ENCODE measurements around the gene DMPK.

The DMPK gene

DNA sequence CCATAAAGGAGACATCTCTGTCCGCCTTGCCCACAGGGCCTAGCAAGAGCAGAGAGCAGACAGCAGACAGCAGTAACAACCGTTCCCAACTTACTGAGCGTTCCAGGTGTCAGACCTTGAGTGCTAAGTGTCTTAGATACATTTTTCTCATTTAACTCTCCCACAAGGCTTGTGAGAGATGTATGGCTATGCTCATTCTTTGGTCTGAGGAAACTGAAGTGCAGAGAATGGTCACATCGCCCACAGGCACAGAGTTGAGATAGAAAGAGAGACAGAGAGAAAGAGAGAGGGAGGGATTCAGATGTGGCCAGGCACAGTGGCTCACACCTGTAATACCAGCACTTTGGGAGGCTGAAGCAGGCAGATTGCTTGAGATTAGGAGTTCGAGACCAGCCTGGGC lies 34.8 kb downstream of the DMPK start:
- Histone ChIP-seq H3K9ac (no peak overlapping the region), H3K4me2 (no peak overlapping the region), H3K36me3 (ENCODE audit: insufficient read depth) (no peaks in the 10 kb centered on the region), H3K27me3 (ENCODE audit: insufficient read depth, low read depth) (peaks cover 19% of the 10 kb centered on the region; the same call in 1 of the 2 replicates), H3K4me1 (ENCODE audit: low read depth, poor library complexity, severe bottlenecking) (no peaks in the 10 kb centered on the region), H3K4me3 (IDR thresholded peaks at IDR 0.05; ENCODE audit: insufficient read depth, low read depth, low read length) (no peak overlapping the region), H3K27ac (no peak overlapping the region), H3K79me2 (ENCODE audit: insufficient read depth, low read depth) (no peaks in the 10 kb centered on the region), H4K20me1 (ENCODE audit: insufficient read depth) (no peaks in the 10 kb centered on the region), H2AFZ (ENCODE audit: low read depth) (no peak overlapping the region)
- TF ChIP-seq, protein P1, sequence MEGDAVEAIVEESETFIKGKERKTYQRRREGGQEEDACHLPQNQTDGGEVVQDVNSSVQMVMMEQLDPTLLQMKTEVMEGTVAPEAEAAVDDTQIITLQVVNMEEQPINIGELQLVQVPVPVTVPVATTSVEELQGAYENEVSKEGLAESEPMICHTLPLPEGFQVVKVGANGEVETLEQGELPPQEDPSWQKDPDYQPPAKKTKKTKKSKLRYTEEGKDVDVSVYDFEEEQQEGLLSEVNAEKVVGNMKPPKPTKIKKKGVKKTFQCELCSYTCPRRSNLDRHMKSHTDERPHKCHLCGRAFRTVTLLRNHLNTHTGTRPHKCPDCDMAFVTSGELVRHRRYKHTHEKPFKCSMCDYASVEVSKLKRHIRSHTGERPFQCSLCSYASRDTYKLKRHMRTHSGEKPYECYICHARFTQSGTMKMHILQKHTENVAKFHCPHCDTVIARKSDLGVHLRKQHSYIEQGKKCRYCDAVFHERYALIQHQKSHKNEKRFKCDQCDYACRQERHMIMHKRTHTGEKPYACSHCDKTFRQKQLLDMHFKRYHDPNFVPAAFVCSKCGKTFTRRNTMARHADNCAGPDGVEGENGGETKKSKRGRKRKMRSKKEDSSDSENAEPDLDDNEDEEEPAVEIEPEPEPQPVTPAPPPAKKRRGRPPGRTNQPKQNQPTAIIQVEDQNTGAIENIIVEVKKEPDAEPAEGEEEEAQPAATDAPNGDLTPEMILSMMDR (conservative IDR thresholded peaks at IDR 0.05; ENCODE audit: low read depth, low read length): no peak

DNA sequence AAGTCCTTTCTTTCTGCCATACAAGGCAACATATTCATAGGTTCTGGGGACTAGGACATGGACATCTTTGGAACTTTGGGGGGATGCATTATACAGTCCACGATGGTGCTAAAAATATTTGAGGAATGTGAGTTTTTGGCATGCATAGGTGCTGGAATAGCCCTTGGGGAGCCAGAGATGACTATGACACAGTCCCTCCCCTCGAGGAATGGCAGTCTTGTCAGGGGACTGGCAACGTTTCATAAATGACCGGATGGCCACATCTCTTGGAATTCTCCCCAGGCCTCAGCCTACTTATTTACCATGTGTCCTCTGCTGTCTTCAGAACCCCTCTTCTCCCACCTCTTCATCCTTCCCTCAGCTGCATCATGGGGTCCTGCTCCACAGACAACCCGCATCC lies 35.4 kb downstream of the DMPK start:
- Histone ChIP-seq H3K4me2 (no peak overlapping the region), H3K9ac (no peak overlapping the region), H3K36me3 (ENCODE audit: insufficient read depth) (no peaks in the 10 kb centered on the region), H3K4me1 (ENCODE audit: low read depth, poor library complexity, severe bottlenecking) (no peaks in the 10 kb centered on the region), H3K79me2 (ENCODE audit: insufficient read depth, low read depth) (no peaks in the 10 kb centered on the region), H3K4me3 (IDR thresholded peaks at IDR 0.05; ENCODE audit: insufficient read depth, low read depth, low read length) (no peak overlapping the region), H4K20me1 (ENCODE audit: insufficient read depth) (no peaks in the 10 kb centered on the region), H3K27me3 (ENCODE audit: insufficient read depth, low read depth) (peaks cover 19% of the 10 kb centered on the region; the same call in 1 of the 2 replicates), H2AFZ (ENCODE audit: low read depth) (no peak overlapping the region), H3K27ac (no peak overlapping the region)
- TF ChIP-seq, protein P1 (conservative IDR thresholded peaks at IDR 0.05; ENCODE audit: low read depth, low read length): no peak

DNA sequence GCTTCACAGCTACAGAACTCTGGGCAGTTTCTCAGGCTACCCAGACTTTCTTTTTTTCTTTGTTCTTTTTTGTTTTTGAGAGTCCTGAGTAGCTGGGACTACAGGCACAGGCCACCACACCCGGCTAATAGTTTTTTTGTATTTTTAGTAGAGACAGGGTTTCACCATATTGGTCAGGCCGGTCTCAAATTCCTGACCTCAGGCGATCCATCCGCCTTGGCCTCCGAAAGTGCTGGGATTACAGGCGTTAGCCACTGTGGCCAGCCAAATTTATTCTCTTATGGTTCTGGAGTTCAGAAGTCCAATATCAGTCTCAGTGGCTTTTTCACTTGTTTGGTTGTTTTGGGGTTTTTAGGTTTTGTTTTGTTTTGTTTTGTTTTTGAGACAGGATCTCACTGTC lies 36.7 kb downstream of the DMPK start:
- no peak overlapping the region for H3K9ac ChIP-seq
- H3K4me1 ChIP-seq (ENCODE audit: low read depth, poor library complexity, severe bottlenecking): no peaks in the 10 kb centered on the region
- H4K20me1 ChIP-seq (ENCODE audit: insufficient read depth): no peaks in the 10 kb centered on the region
- no peaks in the 10 kb centered on the region for H3K79me2 ChIP-seq (ENCODE audit: insufficient read depth, low read depth)
- no peaks in the 10 kb centered on the region for H3K36me3 ChIP-seq (ENCODE audit: insufficient read depth)
- no peak overlapping the region for H3K4me2 ChIP-seq
- no peak overlapping the region for H3K27ac ChIP-seq
- no peak overlapping the region for H2AFZ ChIP-seq (ENCODE audit: low read depth)
- peaks cover 19% of the 10 kb centered on the region; the same call in 1 of the 2 replicates for H3K27me3 ChIP-seq (ENCODE audit: insufficient read depth, low read depth)
- TF ChIP-seq, protein P1 (conservative IDR thresholded peaks at IDR 0.05; ENCODE audit: low read depth, low read length): no peak
- no peak overlapping the region for H3K4me3 ChIP-seq (IDR thresholded peaks at IDR 0.05; ENCODE audit: insufficient read depth, low read depth, low read length)

DNA sequence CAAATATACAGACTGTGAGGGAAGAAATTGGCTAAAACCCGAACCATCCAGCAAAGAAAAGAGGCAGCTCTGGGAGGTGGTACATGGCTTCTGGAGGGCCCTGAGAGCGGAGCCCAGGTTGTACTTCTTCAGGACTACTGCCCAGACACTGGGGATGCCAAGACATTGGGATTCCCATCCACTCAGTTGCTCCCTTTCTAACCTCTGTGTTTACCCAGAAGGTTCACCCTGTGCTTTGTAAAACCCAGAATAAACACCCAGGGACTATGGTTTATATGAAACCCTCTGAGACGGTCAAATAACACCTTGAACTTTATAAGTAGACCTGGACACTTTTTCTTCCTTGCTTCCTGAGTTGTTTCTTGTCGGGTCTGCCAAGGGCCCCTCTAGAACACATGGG lies 39.3 kb downstream of the DMPK start:
- Histone ChIP-seq H3K36me3 (ENCODE audit: insufficient read depth) (no peaks in the 10 kb centered on the region), H3K4me3 (IDR thresholded peaks at IDR 0.05; ENCODE audit: insufficient read depth, low read depth, low read length) (no peak overlapping the region), H4K20me1 (ENCODE audit: insufficient read depth) (no peaks in the 10 kb centered on the region), H3K79me2 (ENCODE audit: insufficient read depth, low read depth) (no peaks in the 10 kb centered on the region), H3K4me2 (no peak overlapping the region), H3K4me1 (ENCODE audit: low read depth, poor library complexity, severe bottlenecking) (no peaks in the 10 kb centered on the region), H2AFZ (ENCODE audit: low read depth) (no peak overlapping the region), H3K27ac (no peak overlapping the region), H3K27me3 (ENCODE audit: insufficient read depth, low read depth) (peaks cover 19% of the 10 kb centered on the region; the same call in 1 of the 2 replicates), H3K9ac (no peak overlapping the region)
- TF ChIP-seq, protein P1 (conservative IDR thresholded peaks at IDR 0.05; ENCODE audit: low read depth, low read length): no peak

Data from KMS-11 (cell line).